ENCODE measurements around the gene GATD1. TPM values are rescaled to one million over a fixed set of nuclear protein-coding genes. Genes with fewer than 3 reads are reported as not detected.

The GATD1 gene
- total RNA-seq, 1 experiment from 2014 or later = 91.5 TPM

GRCh38 chr11:815675-816432 is 38.6 kb upstream of the GATD1 start:
- Mint-ChIP-seq H3K4me1 (ENCODE audit: low read depth, unreplicated experiment) (no peaks in the 10 kb centered on the region), H3K4me3 (ENCODE audit: unreplicated experiment) (no peak overlapping the region), H3K36me3 (ENCODE audit: insufficient read depth, unreplicated experiment) (peaks cover 78% of the 10 kb centered on the region), H3K9me3 (ENCODE audit: unreplicated experiment) (no peaks in the 10 kb centered on the region), H3K27me3 (ENCODE audit: insufficient read depth, unreplicated experiment) (no peaks in the 10 kb centered on the region), H3K27ac (ENCODE audit: unreplicated experiment) (no peak overlapping the region)
- Histone ChIP-seq H3K4me3 (ENCODE audit: low read depth, low read length) (no peak overlapping the region), H3K9me3 (no peaks in the 10 kb centered on the region), H3K36me3 (ENCODE audit: control insufficient read depth, insufficient read depth, low read length) (peaks cover 15% of the 10 kb centered on the region), H3K4me1 (peaks cover 22% of the 10 kb centered on the region), H3K27me3 (replicated peaks; ENCODE audit: control insufficient read depth, insufficient read depth, low read length) (no peaks in the 10 kb centered on the region)
- no peak for DNase-seq
- intact Hi-C loops (cut with micrococcal nuclease; ENCODE audit: unreplicated experiment) = no loop called here
- TF ChIP-seq CTCF (IDR thresholded peaks at IDR 0.05; ENCODE audit: insufficient read depth in 1 of 2, low read depth in 1 of 2, low read length in 1 of 2, severe bottlenecking in 1 of 2, unreplicated experiment in 1 of 2) = no peak
- BruUV-seq (replicated peaks) = no TSS peak
- CTCF ChIA-PET = no interaction called here
- POLR2A ChIA-PET = no interaction called here

- intact Hi-C loops (cut with micrococcal nuclease; ENCODE audit: unreplicated experiment) = no loop called here
- DNase-seq = no peak
- Mint-ChIP-seq H3K4me3 (ENCODE audit: unreplicated experiment) (no peak overlapping the region), H3K36me3 (ENCODE audit: insufficient read depth, unreplicated experiment) (peaks cover 81% of the 10 kb centered on the region), H3K27ac (ENCODE audit: unreplicated experiment) (no peak overlapping the region), H3K4me1 (ENCODE audit: low read depth, unreplicated experiment) (no peaks in the 10 kb centered on the region), H3K27me3 (ENCODE audit: insufficient read depth, unreplicated experiment) (no peaks in the 10 kb centered on the region), H3K9me3 (ENCODE audit: unreplicated experiment) (no peaks in the 10 kb centered on the region)
- BruUV-seq (replicated peaks) = no TSS peak
- Histone ChIP-seq H3K4me1 (peaks cover 10% of the 10 kb centered on the region), H3K36me3 (ENCODE audit: control insufficient read depth, insufficient read depth, low read length) (peaks cover 14% of the 10 kb centered on the region), H3K27me3 (replicated peaks; ENCODE audit: control insufficient read depth, insufficient read depth, low read length) (no peaks in the 10 kb centered on the region), H3K4me3 (ENCODE audit: low read depth, low read length) (no peak overlapping the region), H3K9me3 (no peaks in the 10 kb centered on the region)
- TF ChIP-seq CTCF (IDR thresholded peaks at IDR 0.05; ENCODE audit: insufficient read depth in 1 of 2, low read depth in 1 of 2, low read length in 1 of 2, severe bottlenecking in 1 of 2, unreplicated experiment in 1 of 2) = no peak
- ChIA-PET POLR2A (no interaction called here), CTCF (no interaction called here)
Observed at GRCh38 chr11:813456-814096, 36.3 kb upstream of the GATD1 start.

GRCh38 chr11:813072-813455 is 35.8 kb upstream of the GATD1 start:
- ChIA-PET POLR2A (no interaction called here), CTCF (no interaction called here)
- Mint-ChIP-seq H3K27ac (ENCODE audit: unreplicated experiment) (no peak overlapping the region), H3K4me1 (ENCODE audit: low read depth, unreplicated experiment) (no peaks in the 10 kb centered on the region), H3K9me3 (ENCODE audit: unreplicated experiment) (no peaks in the 10 kb centered on the region), H3K36me3 (ENCODE audit: insufficient read depth, unreplicated experiment) (peaks cover 81% of the 10 kb centered on the region), H3K27me3 (ENCODE audit: insufficient read depth, unreplicated experiment) (no peaks in the 10 kb centered on the region), H3K4me3 (ENCODE audit: unreplicated experiment) (no peak overlapping the region)
- DNase-seq = no peak
- H3K36me3 ChIP-seq (ENCODE audit: control insufficient read depth, insufficient read depth, low read length) = peaks cover 14% of the 10 kb centered on the region
- peaks cover 4% of the 10 kb centered on the region for H3K4me1 ChIP-seq
- BruUV-seq (replicated peaks) = no TSS peak
- no peaks in the 10 kb centered on the region for H3K27me3 ChIP-seq (replicated peaks; ENCODE audit: control insufficient read depth, insufficient read depth, low read length)
- TF ChIP-seq CTCF (IDR thresholded peaks at IDR 0.05; ENCODE audit: insufficient read depth in 1 of 2, low read depth in 1 of 2, low read length in 1 of 2, severe bottlenecking in 1 of 2, unreplicated experiment in 1 of 2) = no peak
- intact Hi-C loops (cut with micrococcal nuclease; ENCODE audit: unreplicated experiment) = no loop called here
- H3K9me3 ChIP-seq = no peaks in the 10 kb centered on the region
- no peak overlapping the region for H3K4me3 ChIP-seq (ENCODE audit: low read depth, low read length)

All from Caco-2 (cell line).